IPS-11a (cell line): ENCODE data around the gene ECHDC3.

Source experiments
- H3K4me3 ChIP-seq: one replicate; pipeline ENCODE4 v1.5.1; 2013; ENCODE audit warnings: low read depth, low read length, control low read depth

ECHDC3 gene

GRCh38 chr10:11808808-11809207 lies 66.6 kb downstream of the ECHDC3 start:
- no peak overlapping the region for H3K4me3 ChIP-seq

- H3K4me3 ChIP-seq = no peak overlapping the region
These were observed 68.2 kb downstream of the ECHDC3 start for GRCh38 chr10:11810313-11810766.

GRCh38 chr10:11810973-11811372 lies 68.8 kb downstream of the ECHDC3 start:
- no peak overlapping the region for H3K4me3 ChIP-seq

GRCh38 chr10:11813177-11813576 lies 71.0 kb downstream of the ECHDC3 start:
- H3K4me3 ChIP-seq = no peak overlapping the region
